K562 (cell line): Measurements from ENCODE around the gene ARHGAP22. TPM values are rescaled to one million over a fixed set of nuclear protein-coding genes. Genes with fewer than 3 reads are reported as not detected.

Source experiments
- BRF2 ChIP-seq: IDR thresholded peaks from 3 replicates; pipeline ENCODE4 v1.6.1; 2011; ENCODE audit warnings: borderline replicate concordance, mild to moderate bottlenecking; ENCODE audit not compliant: insufficient read length, insufficient read depth
- CBX3 ChIP-seq, 2 experiments: IDR thresholded peaks; 1 replicate in 1 of 2; 2 replicates in 1 of 2; pipeline ENCODE4 v1.6.1; 2012; ENCODE audit warnings: inconsistent platforms in 2 of 2, low read length in 2 of 2, borderline replicate concordance in 1 of 2, control low read depth in 1 of 2
- CEBPG ChIP-seq, 3 experiments: fragments of 200-800 bp in 1 of 3; sonication (Bioruptor generic) in 1 of 3; sonication (generic) in 1 of 3; formaldehyde crosslinking in 1 of 3; IDR thresholded peaks in 2 of 3; conservative IDR thresholded peaks in 1 of 3; 2 replicates each; pipeline versions ENCODE4 v1.6.1 to v1.8.0; 2016 to 2022; ENCODE audit warnings: missing compliant biosample characterization in 2 of 3, missing genetic modification characterization in 2 of 3, mild to moderate bottlenecking in 1 of 3, missing genetic modification reagents in 1 of 3
- CHD7 ChIP-seq: fragments of 200-600 bp; sonication (generic); IDR thresholded peaks from one replicate; pipeline ENCODE4 v1.6.1; 2012; ENCODE audit warnings: mild to moderate bottlenecking, low read depth, low read length, inconsistent platforms
- CTBP1 ChIP-seq: fragments of 450-650 bp; IDR thresholded peaks from 2 replicates; pipeline ENCODE4 v1.6.1; 2016; ENCODE audit warnings: borderline replicate concordance
- FOXP4 ChIP-seq: sonication (generic); formaldehyde crosslinking; IDR thresholded peaks from 2 replicates; pipeline ENCODE4 v1.8.0; 2022; ENCODE audit warnings: mild to moderate bottlenecking, missing genetic modification reagents, borderline replicate concordance
- HNRNPH1 ChIP-seq: fragments of 200-400 bp; formaldehyde crosslinking; optimal IDR thresholded peaks from 2 replicates; pipeline ENCODE3; 2017; ENCODE audit warnings: low read depth, mild to moderate bottlenecking, low read length, moderate library complexity
- SOX6 ChIP-seq: fragments of 450-650 bp; IDR thresholded peaks from 2 replicates; pipeline ENCODE4 v1.6.1; 2014; ENCODE audit warnings: mild to moderate bottlenecking
- ZBTB5 ChIP-seq: fragments of 450-650 bp; IDR thresholded peaks from 2 replicates; pipeline ENCODE4 v1.6.1; 2017; ENCODE audit warnings: antibody characterized with exemption
- ZKSCAN8 ChIP-seq: fragments of 200-800 bp; sonication (Bioruptor generic); IDR thresholded peaks from 2 replicates; pipeline ENCODE4 v1.6.1; 2016; ENCODE audit warnings: missing genetic modification characterization, missing compliant biosample characterization
- polyA plus RNA-seq, 8 experiments: library from polyadenylated mRNA; depleted of rRNA in 4 of 8; stranded (reverse) in 5 of 8; unstranded in 3 of 8; fragments of >200 nt; fragmentation: Nextera tagmentation in 2 of 8; fragmentation: Illumina TruSeq in 1 of 8; extraction: Ambion mirVana in 2 of 8; extraction: Trizol in 1 of 8; gene quantifications; 2 replicates each; pipeline versions ENCODE4 v1.2.1 to v1.2.3, GENCODE V29; 2011 to 2014; ENCODE audit warnings: inconsistent platforms in 1 of 8, missing spikeins in 1 of 8
- total RNA-seq, 7 experiments: library from RNA; depleted of rRNA in 6 of 7; stranded (reverse); fragments of >200 nt in 6 of 7; fragmentation: Illumina TruSeq in 2 of 7; extraction: Trizol in 2 of 7; gene quantifications; 2 replicates each; pipeline versions ENCODE4 v1.2.1 to v1.2.3, GENCODE V29; 2011 to 2021; ENCODE audit warnings: low replicate concordance in 1 of 7

Gene ARHGAP22
- total and polyA plus RNA-seq, 9 of the 15 experiments (the other 6 are each of a cell fraction or from before 2014, with no cell fraction given) = 1.3 to 28.1 (median 12.7) TPM

- TF ChIP-seq FOXP4 (CRISPR knock-in tag) = no peak
- peak; percentile 42; the same call in 1 of the 2 replicates for TF ChIP-seq SOX6
- TF ChIP-seq CBX3 (IDR thresholded peaks at IDR 0.05; ENCODE audit: borderline replicate concordance in 1 of 2, low read length in 2 of 2) = no peak; a peak in 1 of 3 replicates
- TF ChIP-seq CTBP1 = no peak
- TF ChIP-seq ZBTB5 = no peak
- no peak for TF ChIP-seq HNRNPH1
- no peak for TF ChIP-seq BRF2
- TF ChIP-seq ZKSCAN8 (CRISPR knock-in tag) = no peak
- TF ChIP-seq CEBPG (CRISPR knock-in tag; IDR thresholded peaks at IDR 0.05) = no peak
- TF ChIP-seq CEBPG (tag; conservative IDR thresholded peaks at IDR 0.05 in 1 of 2, IDR thresholded peaks at IDR 0.05 in 1 of 2) = no peak
- no peak for TF ChIP-seq CHD7
These were observed 173.0 kb downstream of the ARHGAP22 start (continued) for GRCh38 chr10:48431871-48432270.
